Lung (tissue), 12 donors: ENCODE results near the gene DRGX. TPM values are rescaled to one million over a fixed set of nuclear protein-coding genes. Genes with fewer than 3 reads are reported as not detected.
A peak's percentile ranks its signal among the peaks of the same experiment; 100 is the strongest.

Source experiments
- ATAC-seq: fragments of 200-7000 bp; cut with Tn5 transposase; one replicate; pipeline ENCODE4 v1.9.1; 2020; ENCODE audit warnings: moderate number of reproducible peaks; ENCODE audit not compliant: insufficient read depth, low FRiP score
- DNase-seq, 3 donors: peaks; one replicate each; pipeline ENCODE4 v3.0.0-alpha.2; 2013 to 2017
- H3K27ac ChIP-seq, 2 donors: one replicate each; pipeline ENCODE4 v1.5.1; 2013; ENCODE audit warnings: mild to moderate bottlenecking in 2 of 2, moderate library complexity in 2 of 2, control low read depth in 1 of 2, inconsistent platforms in 1 of 2, low read depth in 1 of 2, low read length in 1 of 2
- H3K27me3 ChIP-seq, 3 donors: one replicate each; pipeline ENCODE4 v1.5.1; 2013; ENCODE audit warnings: low read length in 2 of 3; ENCODE audit not compliant: control insufficient read depth in 3 of 3, insufficient read depth in 3 of 3
- H3K36me3 ChIP-seq, 4 donors: one replicate each; pipeline ENCODE4 v1.5.1; 2013; ENCODE audit warnings: low read length in 4 of 4, mild to moderate bottlenecking in 1 of 4, moderate library complexity in 1 of 4; ENCODE audit not compliant: control insufficient read depth in 4 of 4, insufficient read depth in 4 of 4
- H3K4me1 ChIP-seq, 5 donors: one replicate each; pipeline ENCODE4 v1.5.1; 2013; ENCODE audit warnings: low read length in 5 of 5, mild to moderate bottlenecking in 2 of 5, moderate library complexity in 1 of 5; ENCODE audit not compliant: control insufficient read depth in 5 of 5, insufficient read depth in 5 of 5
- H3K4me3 ChIP-seq: one replicate; pipeline ENCODE4 v1.5.1; 2013; ENCODE audit warnings: mild to moderate bottlenecking, control low read depth, moderate library complexity
- H3K9ac ChIP-seq, 2 donors: one replicate each; pipeline ENCODE4 v1.5.1; 2013; ENCODE audit warnings: low read length in 2 of 2, control low read depth in 1 of 2; ENCODE audit not compliant: insufficient read depth in 1 of 2
- H3K9me3 ChIP-seq, 4 donors: one replicate each; pipeline ENCODE4 v1.5.1; 2013; ENCODE audit warnings: low read length in 3 of 4, mild to moderate bottlenecking in 1 of 4, moderate library complexity in 1 of 4; ENCODE audit not compliant: control insufficient read depth in 4 of 4, insufficient read depth in 3 of 4
- WGBS, 2 donors: extraction: QIAGEN DNeasy Blood & Tissue Kit; methylation state at CpG; one replicate each; pipeline ENCODE4 v1.1.7; 2013; 5-methylcytosine and 5-hydroxymethylcytosine counted together
- polyA plus RNA-seq, 2 donors: library from polyadenylated mRNA; stranded (reverse); fragments of 200-250 nt; gene quantifications; one replicate each; pipeline ENCODE4 v1.2.1, GENCODE V29; 2013
- total RNA-seq, 2 donors: library from RNA; depleted of rRNA in 1 of 2; stranded (reverse); fragments of >200 nt in 1 of 2; gene quantifications; one replicate each; pipeline ENCODE4 v1.2.1, GENCODE V29; 2014 to 2021
- TF ChIP-seq, protein P1 (sequence below): IDR thresholded peaks from 2 replicates; pipeline ENCODE4 v1.5.1; 2012; ENCODE audit warnings: mild to moderate bottlenecking; ENCODE audit errors: control extremely low read depth, extremely low read depth
- donor health status: control.
- donor health status: control.
- donor health status: Bipolar disorder and iron deficiency.
- donor health status: healthy.
- donor health status: DM: yes; HTN: yes; CAD: no.

Gene DRGX
- total and polyA plus RNA-seq, 4 donors: 0.10 TPM; not detected in 3

GRCh38 chr10:49364051-49364450, 31.8 kb downstream of the DRGX start:
- WGBS, 2 donors: 58 to 83% methylated on average over 5 of the region's 5 CpGs
- Histone ChIP-seq H3K4me3 (no peak overlapping the region), H3K9me3 (peaks cover 0 to 2% (median 0%) of the 10 kb centered on the region in 4 donors), H3K27me3 (peaks cover 0 to 7% (median 0%) of the 10 kb centered on the region in 3 donors), H3K4me1 (peaks cover 0 to 13% (median 5%) of the 10 kb centered on the region in 5 donors), H3K36me3 (no peaks in the 10 kb centered on the region), H3K27ac (no peak overlapping the region), H3K9ac (no peak overlapping the region)
- ATAC-seq (no peak), DNase-seq (no peak)
- TF ChIP-seq, protein P1, sequence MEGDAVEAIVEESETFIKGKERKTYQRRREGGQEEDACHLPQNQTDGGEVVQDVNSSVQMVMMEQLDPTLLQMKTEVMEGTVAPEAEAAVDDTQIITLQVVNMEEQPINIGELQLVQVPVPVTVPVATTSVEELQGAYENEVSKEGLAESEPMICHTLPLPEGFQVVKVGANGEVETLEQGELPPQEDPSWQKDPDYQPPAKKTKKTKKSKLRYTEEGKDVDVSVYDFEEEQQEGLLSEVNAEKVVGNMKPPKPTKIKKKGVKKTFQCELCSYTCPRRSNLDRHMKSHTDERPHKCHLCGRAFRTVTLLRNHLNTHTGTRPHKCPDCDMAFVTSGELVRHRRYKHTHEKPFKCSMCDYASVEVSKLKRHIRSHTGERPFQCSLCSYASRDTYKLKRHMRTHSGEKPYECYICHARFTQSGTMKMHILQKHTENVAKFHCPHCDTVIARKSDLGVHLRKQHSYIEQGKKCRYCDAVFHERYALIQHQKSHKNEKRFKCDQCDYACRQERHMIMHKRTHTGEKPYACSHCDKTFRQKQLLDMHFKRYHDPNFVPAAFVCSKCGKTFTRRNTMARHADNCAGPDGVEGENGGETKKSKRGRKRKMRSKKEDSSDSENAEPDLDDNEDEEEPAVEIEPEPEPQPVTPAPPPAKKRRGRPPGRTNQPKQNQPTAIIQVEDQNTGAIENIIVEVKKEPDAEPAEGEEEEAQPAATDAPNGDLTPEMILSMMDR: no peak

DNA sequence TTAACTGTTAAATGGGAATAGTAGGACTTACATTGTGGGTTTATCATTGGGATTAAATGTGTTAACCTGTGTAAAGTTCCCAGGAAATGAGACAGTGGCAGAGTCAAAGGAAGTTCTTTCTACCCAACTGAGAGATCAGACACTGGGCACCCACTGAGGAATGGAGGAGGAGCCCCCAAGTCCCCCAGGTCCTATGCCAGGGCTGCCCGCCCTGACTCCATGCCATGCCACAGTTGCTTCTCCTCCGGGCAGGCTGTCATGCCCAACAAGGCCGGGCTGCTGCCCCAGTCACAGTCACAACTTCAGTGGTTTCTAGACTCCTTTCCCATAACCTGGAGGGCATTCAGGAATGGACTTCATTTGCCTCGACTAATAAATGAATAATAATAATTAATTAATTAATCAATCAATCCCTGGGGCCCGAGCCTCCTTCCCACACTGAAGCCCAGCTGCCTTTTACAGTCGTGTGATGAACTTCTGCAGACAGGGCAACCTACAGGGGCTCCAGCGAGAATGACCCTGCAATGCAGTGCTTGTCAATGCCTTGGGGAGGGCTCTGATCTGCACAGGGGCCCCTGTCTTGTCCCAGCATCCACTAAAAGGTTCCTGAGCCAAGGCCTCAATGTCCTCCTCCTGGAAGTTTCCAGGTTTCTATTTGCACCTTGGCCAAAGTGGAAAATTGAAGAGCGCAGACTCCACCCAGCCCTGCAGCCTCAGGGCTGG, 32.4 kb downstream of the DRGX start:
- H3K36me3 ChIP-seq: no peaks in the 10 kb centered on the region

GRCh38 chr10:49362596-49363260, 33.2 kb downstream of the DRGX start:
- peaks cover 0 to 2% (median 0%) of the 10 kb centered on the region in 4 donors for H3K9me3 ChIP-seq
- H3K27ac ChIP-seq: peak overlapping the region in 1 of 2 donors; percentile 36
- peak in 1 of 3 donors; percentile 2 for DNase-seq
- TF ChIP-seq, protein P1: no peak
- H3K9ac ChIP-seq: no peak overlapping the region
- H3K36me3 ChIP-seq: no peaks in the 10 kb centered on the region
- ATAC-seq: no peak
- H3K4me3 ChIP-seq: no peak overlapping the region
- H3K4me1 ChIP-seq: peaks cover 0 to 10% (median 5%) of the 10 kb centered on the region in 5 donors
- 71 to 77% methylated on average over 10 of the region's 10 CpGs for WGBS, 2 donors
- H3K27me3 ChIP-seq: peaks cover 0 to 4% (median 0%) of the 10 kb centered on the region in 3 donors

More for the DNA sequence above, 32.4 kb downstream of the DRGX start:
- Histone ChIP-seq H3K4me3 (no peak overlapping the region), H3K27ac (no peak overlapping the region), H3K4me1 (peaks cover 0 to 10% (median 5%) of the 10 kb centered on the region in 5 donors), H3K9me3 (peaks cover 0 to 2% (median 0%) of the 10 kb centered on the region in 4 donors), H3K9ac (no peak overlapping the region), H3K27me3 (peaks cover 0 to 4% (median 0%) of the 10 kb centered on the region in 3 donors)
- TF ChIP-seq, protein P1: no peak
- no peak for DNase-seq
- no peak for ATAC-seq
- WGBS, 2 donors: 86 to 91% methylated on average over 8 of the region's 8 CpGs
